ENCODE measurements around the gene MTUS2.

DNA sequence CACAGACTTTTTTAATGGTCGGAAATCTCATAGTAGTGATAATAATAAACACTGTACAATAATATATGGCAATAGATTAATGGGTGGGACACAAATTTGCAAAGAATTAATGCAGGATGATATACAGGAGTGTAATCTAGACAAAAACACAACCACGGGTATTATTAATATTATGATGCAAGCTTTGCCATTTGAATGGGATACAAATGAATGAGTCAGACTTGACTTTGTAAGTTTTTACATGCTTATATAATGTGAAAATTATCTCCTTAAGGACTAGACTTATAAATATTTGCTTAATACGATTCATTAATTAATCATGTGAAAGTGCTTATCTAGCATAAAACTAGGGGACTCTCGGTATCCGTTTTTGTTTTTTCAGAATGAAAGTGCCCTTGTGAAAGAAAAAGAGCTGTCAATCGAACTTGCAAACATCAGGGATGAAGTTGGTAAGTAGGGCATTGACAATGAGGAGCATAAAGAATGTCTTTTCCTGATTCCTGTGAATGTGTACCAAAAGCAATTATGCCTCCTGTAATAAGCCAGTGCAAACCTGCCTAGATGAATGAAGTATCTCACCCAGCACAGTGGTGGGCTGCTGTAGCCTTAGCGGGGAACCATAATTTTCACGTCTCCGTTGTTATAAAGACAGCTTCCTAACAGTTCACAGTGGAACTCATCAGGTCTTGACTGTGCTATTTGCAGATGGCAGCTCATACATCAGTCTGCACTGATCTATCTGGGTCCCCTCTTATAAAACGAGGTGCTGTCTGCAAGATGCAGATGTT, 619.7 kb downstream of the MTUS2 start:
- TF ChIP-seq, protein P1, sequence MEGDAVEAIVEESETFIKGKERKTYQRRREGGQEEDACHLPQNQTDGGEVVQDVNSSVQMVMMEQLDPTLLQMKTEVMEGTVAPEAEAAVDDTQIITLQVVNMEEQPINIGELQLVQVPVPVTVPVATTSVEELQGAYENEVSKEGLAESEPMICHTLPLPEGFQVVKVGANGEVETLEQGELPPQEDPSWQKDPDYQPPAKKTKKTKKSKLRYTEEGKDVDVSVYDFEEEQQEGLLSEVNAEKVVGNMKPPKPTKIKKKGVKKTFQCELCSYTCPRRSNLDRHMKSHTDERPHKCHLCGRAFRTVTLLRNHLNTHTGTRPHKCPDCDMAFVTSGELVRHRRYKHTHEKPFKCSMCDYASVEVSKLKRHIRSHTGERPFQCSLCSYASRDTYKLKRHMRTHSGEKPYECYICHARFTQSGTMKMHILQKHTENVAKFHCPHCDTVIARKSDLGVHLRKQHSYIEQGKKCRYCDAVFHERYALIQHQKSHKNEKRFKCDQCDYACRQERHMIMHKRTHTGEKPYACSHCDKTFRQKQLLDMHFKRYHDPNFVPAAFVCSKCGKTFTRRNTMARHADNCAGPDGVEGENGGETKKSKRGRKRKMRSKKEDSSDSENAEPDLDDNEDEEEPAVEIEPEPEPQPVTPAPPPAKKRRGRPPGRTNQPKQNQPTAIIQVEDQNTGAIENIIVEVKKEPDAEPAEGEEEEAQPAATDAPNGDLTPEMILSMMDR (IDR thresholded peaks at IDR 0.05) = no peak
- TF ChIP-seq POLR2AphosphoS5 (IDR thresholded peaks at IDR 0.05) = no peak

Data from stomach (tissue), 4 donors.